ENCODE measurements around the gene CNOT1. TPM values are rescaled to one million over a fixed set of nuclear protein-coding genes. Genes with fewer than 3 reads are reported as not detected.

Gene CNOT1
- polyA plus RNA-seq, 1 donor (not counting 4 experiments of a cell fraction or from before 2014, with no cell fraction given), result 163 TPM

GRCh38 chr16:58654560-58655214 lies 25.1 kb upstream of the CNOT1 start:
- dilution Hi-C loops (cut with MboI; ENCODE audit: extremely low pct_ligation_motif_present, low sequenced_read_pairs), result no loop called here
- no peak for FAIRE-seq
- no peak overlapping the region for H3K27ac ChIP-seq (ENCODE audit: control insufficient read depth, insufficient read depth, low read length)
- no peaks in the 10 kb centered on the region for H3K9me1 ChIP-seq (ENCODE audit: control insufficient read depth, extremely low read depth, insufficient read depth, low read length)
- H3K4me2 ChIP-seq (ENCODE audit: control insufficient read depth, extremely low read depth, insufficient read depth, low read depth, low read length), result no peak overlapping the region
- no peaks in the 10 kb centered on the region for H3K36me3 ChIP-seq (ENCODE audit: control insufficient read depth in 2 of 2, extremely low read depth in 1 of 2, insufficient read depth in 2 of 2, low read length in 2 of 2)
- no peak overlapping the region for H3K9ac ChIP-seq (ENCODE audit: control insufficient read depth, extremely low read depth, insufficient read depth, low read length)
- H3K79me2 ChIP-seq (ENCODE audit: control insufficient read depth, insufficient read depth, low read length), result no peaks in the 10 kb centered on the region
- peaks cover 9% of the 10 kb centered on the region for H3K4me1 ChIP-seq (ENCODE audit: control insufficient read depth, extremely low read depth, insufficient read depth, low read length)
- no peaks in the 10 kb centered on the region for H3K27me3 ChIP-seq (ENCODE audit: control insufficient read depth, extremely low read depth, insufficient read depth, low read length)
- no peak for TF ChIP-seq CTCF (optimal IDR thresholded peaks at IDR 0.05 in 1 of 3, IDR thresholded peaks at IDR 0.05 in 1 of 3, conservative IDR thresholded peaks at IDR 0.05 in 1 of 3; ENCODE audit: extremely low read depth in 1 of 3, insufficient read depth in 2 of 3, low read length in 3 of 3)
- TF ChIP-seq EZH2 (IDR thresholded peaks at IDR 0.05; ENCODE audit: low read length), result no peak
- H3K9me3 ChIP-seq (ENCODE audit: control insufficient read depth, low read depth, low read length), result no peaks in the 10 kb centered on the region
- no peaks in the 10 kb centered on the region for H4K20me1 ChIP-seq (ENCODE audit: control insufficient read depth, extremely low read depth, insufficient read depth, low read length)
- H3K4me3 ChIP-seq (ENCODE audit: control insufficient read depth in 2 of 3, extremely low read depth in 1 of 3, insufficient read depth in 2 of 3, low read depth in 1 of 3, low read length in 3 of 3), result no peak overlapping the region
- no peak for DNase-seq (ENCODE audit: low read depth, low spot score)
- no peak overlapping the region for H2AFZ ChIP-seq (ENCODE audit: control insufficient read depth, low read length)

GRCh38 chr16:58652741-58653140 lies 23.1 kb upstream of the CNOT1 start:
- dilution Hi-C loops (cut with MboI; ENCODE audit: extremely low pct_ligation_motif_present, low sequenced_read_pairs), result no loop called here
- Histone ChIP-seq H3K79me2 (ENCODE audit: control insufficient read depth, insufficient read depth, low read length) (no peaks in the 10 kb centered on the region), H3K4me1 (ENCODE audit: control insufficient read depth, extremely low read depth, insufficient read depth, low read length) (peaks cover 9% of the 10 kb centered on the region), H4K20me1 (ENCODE audit: control insufficient read depth, extremely low read depth, insufficient read depth, low read length) (no peaks in the 10 kb centered on the region), H3K9me1 (ENCODE audit: control insufficient read depth, extremely low read depth, insufficient read depth, low read length) (no peaks in the 10 kb centered on the region), H3K4me2 (ENCODE audit: control insufficient read depth, extremely low read depth, insufficient read depth, low read depth, low read length) (no peak overlapping the region), H3K27ac (ENCODE audit: control insufficient read depth, insufficient read depth, low read length) (no peak overlapping the region), H3K4me3 (ENCODE audit: control insufficient read depth in 2 of 3, extremely low read depth in 1 of 3, insufficient read depth in 2 of 3, low read depth in 1 of 3, low read length in 3 of 3) (no peak overlapping the region), H3K9me3 (ENCODE audit: control insufficient read depth, low read depth, low read length) (no peaks in the 10 kb centered on the region), H3K9ac (ENCODE audit: control insufficient read depth, extremely low read depth, insufficient read depth, low read length) (no peak overlapping the region), H3K36me3 (ENCODE audit: control insufficient read depth in 2 of 2, extremely low read depth in 1 of 2, insufficient read depth in 2 of 2, low read length in 2 of 2) (no peaks in the 10 kb centered on the region), H2AFZ (ENCODE audit: control insufficient read depth, low read length) (no peak overlapping the region), H3K27me3 (ENCODE audit: control insufficient read depth, extremely low read depth, insufficient read depth, low read length) (no peaks in the 10 kb centered on the region)
- FAIRE-seq (no peak), DNase-seq (ENCODE audit: low read depth, low spot score) (no peak)
- no peak for TF ChIP-seq EZH2 (IDR thresholded peaks at IDR 0.05; ENCODE audit: low read length)
- TF ChIP-seq CTCF (optimal IDR thresholded peaks at IDR 0.05 in 1 of 3, IDR thresholded peaks at IDR 0.05 in 1 of 3, conservative IDR thresholded peaks at IDR 0.05 in 1 of 3; ENCODE audit: extremely low read depth in 1 of 3, insufficient read depth in 2 of 3, low read length in 3 of 3), result no peak

Measured in keratinocyte (primary cell).